Choroid plexus epithelial cell (primary cell): ENCODE measurements around the gene ICE1.

ENCODE experiments used
- DNase-seq: peaks from one replicate; pipeline ENCODE4 v3.0.0-alpha.2; 2010; ENCODE audit warnings: low read depth
- H3K4me3 ChIP-seq: 2 replicates; pipeline ENCODE4 v1.5.1; 2011; ENCODE audit warnings: low read depth, mild to moderate bottlenecking, control low read depth, low read length, moderate library complexity
- CTCF ChIP-seq: conservative IDR thresholded peaks from 2 replicates; pipeline ENCODE4 v1.5.1; 2011; ENCODE audit warnings: low read depth, mild to moderate bottlenecking, control low read depth, inconsistent platforms, low read length, moderate library complexity

ICE1 gene

GRCh38 chr5:5534333-5534732 lies 111.9 kb downstream of the ICE1 start:
- TF ChIP-seq CTCF: no peak
- H3K4me3 ChIP-seq: no peak overlapping the region
- no peak for DNase-seq

- TF ChIP-seq CTCF: no peak
- H3K4me3 ChIP-seq: no peak overlapping the region
- DNase-seq: no peak
Observed at GRCh38 chr5:5536871-5537270, 114.4 kb downstream of the ICE1 start.

GRCh38 chr5:5537426-5537825 lies 114.9 kb downstream of the ICE1 start:
- DNase-seq: no peak
- no peak overlapping the region for H3K4me3 ChIP-seq
- no peak for TF ChIP-seq CTCF

GRCh38 chr5:5539590-5539989 lies 117.1 kb downstream of the ICE1 start:
- no peak for TF ChIP-seq CTCF
- no peak overlapping the region for H3K4me3 ChIP-seq
- no peak for DNase-seq
